Breast epithelium (tissue), 4 donors: Measurements from ENCODE around the gene IRX4. TPM values are rescaled to one million over a fixed set of nuclear protein-coding genes. Genes with fewer than 3 reads are reported as not detected.

Experiments
- DNase-seq, 2 donors: peaks; one replicate each; pipeline ENCODE4 v3.0.0-alpha.2; 2019; ENCODE audit warnings: low spot score in 2 of 2
- H3K27ac ChIP-seq, 2 donors: fragments of 200-600 bp; sonication (generic) in 1 of 2; one replicate each; pipeline ENCODE4 v1.5.1; 2016 to 2019; ENCODE audit warnings: mild to moderate bottlenecking in 1 of 2
- H3K27me3 ChIP-seq, 2 donors: fragments of 200-600 bp; sonication (generic) in 1 of 2; one replicate each; pipeline versions ENCODE4 v1.5.1 to v1.6.0; 2017 to 2019; ENCODE audit warnings: control low read depth in 1 of 2, mild to moderate bottlenecking in 1 of 2
- H3K36me3 ChIP-seq: fragments of 200-600 bp; one replicate; pipeline ENCODE4 v1.5.1; 2019
- H3K4me1 ChIP-seq, 2 donors: fragments of 200-600 bp; sonication (generic); one replicate each; pipeline ENCODE4 v1.5.1; 2016 to 2019; ENCODE audit warnings: control low read depth in 1 of 2
- H3K4me3 ChIP-seq, 3 donors: fragments of 200-600 bp; sonication (generic); 1 replicate in 2 of 3; 2 replicates in 1 of 3; pipeline ENCODE4 v1.5.1; 2016 to 2019; ENCODE audit warnings: mild to moderate bottlenecking in 3 of 3, moderate library complexity in 2 of 3
- H3K9me3 ChIP-seq, 2 donors: fragments of 200-600 bp; sonication (generic) in 1 of 2; one replicate each; pipeline ENCODE4 v1.5.1; 2016 to 2019; ENCODE audit warnings: control low read depth in 1 of 2
- POLR2A ChIP-seq: fragments of 450-650 bp; IDR thresholded peaks from one replicate; pipeline ENCODE4 v1.6.1; 2016; ENCODE audit warnings: antibody characterized with exemption, mild to moderate bottlenecking, moderate library complexity
- POLR2AphosphoS5 ChIP-seq, 3 donors: sonication (generic); formaldehyde crosslinking; IDR thresholded peaks; one replicate each; pipeline ENCODE4 v1.6.1; 2017; ENCODE audit warnings: antibody characterized with exemption in 3 of 3
- intact Hi-C: fragments of 100-400 bp; cut with DNase I; formaldehyde crosslinking; loops from one replicate; pipeline ENCODE4 v1.15.1; 2023; ENCODE audit warnings: low total_unique reads
- total RNA-seq, 3 donors: library from RNA; depleted of rRNA; stranded (reverse); fragments of >200 nt; gene quantifications; one replicate each; pipeline ENCODE4 v1.1.0, GENCODE V29; 2016
- TF ChIP-seq, protein P1 (sequence below), 3 donors: fragments of 450-650 bp; IDR thresholded peaks; one replicate each; pipeline ENCODE4 v1.5.1; 2016 to 2017; ENCODE audit warnings: antibody characterized with exemption in 3 of 3, mild to moderate bottlenecking in 3 of 3, moderate library complexity in 3 of 3

The IRX4 gene
- total RNA-seq: 1 to 10 TPM in 2 of 3 donors, under 1 TPM in 1; 0.64 to 9.5 (median 2.6) TPM

GRCh38 chr5:1882337-1883119 is at the start of gene IRX4:
Gene IRX4, minus strand, starts transcription at chr5:1882925. Its CDS starts 278 bp downstream, at chr5:1882647.
- intact Hi-C loops: no loop called here
- no peak for DNase-seq
- Histone ChIP-seq H3K4me3 (peak within 1 kb of the TSS; percentile 31 to 68 (median 58)), H3K27ac (peak within 1 kb of the TSS; percentile 83 to 87), H3K27me3 (peaks cover 10 to 96% of the 10 kb centered on the region in 2 donors), H3K9me3 (no peaks in the 10 kb centered on the region), H3K4me1 (peaks cover 3 to 4% of the 10 kb centered on the region in 2 donors), H3K36me3 (no peaks in the 10 kb centered on the region)
- TF ChIP-seq, protein P1, sequence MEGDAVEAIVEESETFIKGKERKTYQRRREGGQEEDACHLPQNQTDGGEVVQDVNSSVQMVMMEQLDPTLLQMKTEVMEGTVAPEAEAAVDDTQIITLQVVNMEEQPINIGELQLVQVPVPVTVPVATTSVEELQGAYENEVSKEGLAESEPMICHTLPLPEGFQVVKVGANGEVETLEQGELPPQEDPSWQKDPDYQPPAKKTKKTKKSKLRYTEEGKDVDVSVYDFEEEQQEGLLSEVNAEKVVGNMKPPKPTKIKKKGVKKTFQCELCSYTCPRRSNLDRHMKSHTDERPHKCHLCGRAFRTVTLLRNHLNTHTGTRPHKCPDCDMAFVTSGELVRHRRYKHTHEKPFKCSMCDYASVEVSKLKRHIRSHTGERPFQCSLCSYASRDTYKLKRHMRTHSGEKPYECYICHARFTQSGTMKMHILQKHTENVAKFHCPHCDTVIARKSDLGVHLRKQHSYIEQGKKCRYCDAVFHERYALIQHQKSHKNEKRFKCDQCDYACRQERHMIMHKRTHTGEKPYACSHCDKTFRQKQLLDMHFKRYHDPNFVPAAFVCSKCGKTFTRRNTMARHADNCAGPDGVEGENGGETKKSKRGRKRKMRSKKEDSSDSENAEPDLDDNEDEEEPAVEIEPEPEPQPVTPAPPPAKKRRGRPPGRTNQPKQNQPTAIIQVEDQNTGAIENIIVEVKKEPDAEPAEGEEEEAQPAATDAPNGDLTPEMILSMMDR (IDR thresholded peaks at IDR 0.05): no peak
- TF ChIP-seq POLR2A: no peak
- TF ChIP-seq POLR2AphosphoS5 (IDR thresholded peaks at IDR 0.05): no peak

- Histone ChIP-seq H3K9me3 (peaks cover 0 to 2% of the 10 kb centered on the region in 2 donors), H3K4me3 (peak overlapping the region; percentile 52 to 73 (median 58)), H3K4me1 (peaks cover 0 to 2% of the 10 kb centered on the region in 2 donors), H3K27ac (peak overlapping the region; percentile 78 to 84), H3K27me3 (no peaks in the 10 kb centered on the region), H3K36me3 (no peaks in the 10 kb centered on the region)
- peak in 1 of 2 donors; percentile 36 for DNase-seq
- TF ChIP-seq POLR2AphosphoS5 (IDR thresholded peaks at IDR 0.05): no peak
- TF ChIP-seq POLR2A: no peak
- TF ChIP-seq, protein P1 (IDR thresholded peaks at IDR 0.05): no peak
- intact Hi-C loops: no loop called here
Measured at GRCh38 chr5:1931604-1932231, 49.0 kb upstream of the IRX4 start.

DNA sequence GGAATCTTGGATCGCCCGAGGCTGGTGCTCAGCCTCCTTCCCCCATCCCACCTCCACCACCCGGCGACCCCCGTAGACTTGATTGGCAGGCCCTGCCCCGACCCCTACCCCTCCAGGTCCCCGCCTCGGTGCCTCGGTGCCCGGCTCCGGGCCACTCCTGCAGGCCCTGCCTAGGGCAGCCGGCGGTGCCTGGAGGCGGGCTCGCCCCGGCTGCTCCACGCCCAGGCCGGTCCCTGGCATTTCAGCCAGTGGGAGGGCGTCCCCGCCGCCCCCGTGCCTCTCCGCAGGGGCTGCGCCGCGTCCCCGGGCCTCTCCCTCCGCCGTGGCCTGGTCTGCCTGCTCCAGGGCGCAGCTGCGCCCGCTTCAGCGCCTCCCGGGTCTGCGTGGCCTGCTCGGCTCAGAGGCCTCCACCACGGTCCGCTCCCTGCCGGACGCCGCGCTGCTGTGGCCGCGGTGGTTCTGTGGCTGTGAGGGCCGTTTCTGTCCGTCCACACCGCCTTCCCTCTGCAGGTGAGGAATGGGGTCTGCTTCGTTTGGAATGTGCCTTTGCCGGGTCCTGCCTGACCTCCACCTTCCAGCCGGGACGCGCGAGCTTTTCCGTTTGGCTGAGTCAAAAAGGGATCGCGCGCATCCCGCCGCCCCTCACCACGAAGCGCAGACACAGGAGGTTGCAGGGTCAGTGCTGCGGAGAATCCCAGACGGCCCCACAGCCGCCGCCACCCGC is 48.3 kb upstream of the IRX4 start:
- no peaks in the 10 kb centered on the region for H3K9me3 ChIP-seq
- peak in 1 of 2 donors; percentile 48 for DNase-seq
- TF ChIP-seq POLR2A (no peak), POLR2AphosphoS5 (IDR thresholded peaks at IDR 0.05) (no peak)
- TF ChIP-seq, protein P1 (IDR thresholded peaks at IDR 0.05): no peak
- intact Hi-C loops: no loop called here
- peak overlapping the region; percentile 52 to 73 (median 58) for H3K4me3 ChIP-seq
- no peaks in the 10 kb centered on the region for H3K36me3 ChIP-seq
- H3K27me3 ChIP-seq: no peaks in the 10 kb centered on the region
- H3K4me1 ChIP-seq: peaks cover 0 to 2% of the 10 kb centered on the region in 2 donors
- H3K27ac ChIP-seq: peak overlapping the region; percentile 78 to 84

GRCh38 chr5:1930501-1930879 is 47.8 kb upstream of the IRX4 start:
- TF ChIP-seq POLR2A (no peak), POLR2AphosphoS5 (IDR thresholded peaks at IDR 0.05) (no peak)
- TF ChIP-seq, protein P1 (IDR thresholded peaks at IDR 0.05): no peak
- H3K36me3 ChIP-seq: no peaks in the 10 kb centered on the region
- peak overlapping the region; percentile 78 to 84 for H3K27ac ChIP-seq
- H3K9me3 ChIP-seq: no peaks in the 10 kb centered on the region
- intact Hi-C loops: no loop called here
- peaks cover 0 to 2% of the 10 kb centered on the region in 2 donors for H3K27me3 ChIP-seq
- peak overlapping the region; percentile 52 to 73 (median 58) for H3K4me3 ChIP-seq
- peaks cover 0 to 2% of the 10 kb centered on the region in 2 donors for H3K4me1 ChIP-seq
- DNase-seq: peak in 1 of 2 donors; percentile 40
